HG02884 (cell line): ENCODE data around the gene HLA-DRB1.
"Not testable (repeated sequence)": the region's sequence is repeated elsewhere in the genome, so short reads cannot be mapped to it uniquely, and the experiment has no call there.

Experiments used
- ATAC-seq: cut with Tn5 transposase; IDR thresholded peaks from one replicate; pipeline ENCODE4 v1.9.1; 2021; ENCODE audit warnings: mild to moderate bottlenecking, moderate library complexity; ENCODE audit not compliant: unreplicated experiment

The HLA-DRB1 gene

DNA sequence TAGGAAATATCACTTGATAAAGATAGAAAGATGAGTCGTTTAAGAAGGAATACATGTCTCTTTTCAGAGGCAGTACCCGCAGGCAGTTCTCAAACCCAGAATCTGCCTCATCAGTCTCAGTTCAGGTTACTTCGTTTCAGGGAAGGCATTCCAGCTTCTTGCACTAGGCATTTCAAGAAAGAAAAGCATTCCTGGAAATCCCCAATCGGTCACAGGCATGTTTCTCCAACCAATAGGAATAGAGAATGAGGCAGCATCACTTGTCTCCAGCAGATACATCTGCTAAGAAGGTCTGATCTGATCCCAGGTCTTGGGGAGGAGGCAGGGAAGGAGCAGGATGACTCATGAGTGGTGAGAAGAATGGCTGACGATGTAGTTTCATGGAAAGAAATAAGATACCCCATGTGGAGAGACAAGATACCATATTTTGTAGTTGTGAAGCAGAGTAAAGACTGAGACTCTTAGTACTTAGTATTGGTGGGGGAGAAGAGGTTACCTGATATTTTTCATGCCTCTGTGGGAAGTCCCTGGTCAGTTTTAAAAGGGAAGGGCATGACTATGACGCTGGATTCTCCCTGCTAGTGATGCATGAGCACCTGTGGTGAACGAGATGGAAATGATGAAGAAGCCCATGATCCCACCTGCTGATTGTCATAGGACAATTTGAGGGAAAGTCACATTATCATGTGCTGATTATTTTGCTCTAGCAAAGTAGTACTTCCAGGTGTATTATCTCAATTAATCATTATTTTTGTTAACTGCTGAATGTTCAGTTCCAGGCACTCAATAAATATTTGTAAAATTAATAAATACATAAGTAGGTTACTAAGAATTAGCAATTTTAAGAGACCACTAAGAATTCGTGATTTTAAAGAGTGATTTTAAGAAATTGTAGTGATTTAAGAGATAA, 20.3 kb upstream of the HLA-DRB1 start:
- ATAC-seq = peak; percentile 83

DNA sequence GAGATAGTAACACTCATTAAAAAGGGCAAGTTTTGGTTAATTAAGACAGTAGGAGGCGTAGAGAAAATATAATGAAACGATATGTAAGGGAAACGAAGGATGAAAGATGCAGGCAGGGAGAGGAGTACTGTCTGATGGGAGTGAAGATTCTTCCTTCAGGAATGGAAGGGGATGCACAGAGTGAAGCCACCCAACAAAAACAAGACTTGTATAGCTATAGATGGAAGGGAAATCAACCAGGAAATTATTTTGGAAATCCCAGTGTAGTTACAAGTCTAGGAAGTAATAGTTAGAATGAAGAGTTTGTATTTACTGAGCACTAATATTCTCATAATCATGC, 19.7 kb upstream of the HLA-DRB1 start:
- no peak for ATAC-seq

DNA sequence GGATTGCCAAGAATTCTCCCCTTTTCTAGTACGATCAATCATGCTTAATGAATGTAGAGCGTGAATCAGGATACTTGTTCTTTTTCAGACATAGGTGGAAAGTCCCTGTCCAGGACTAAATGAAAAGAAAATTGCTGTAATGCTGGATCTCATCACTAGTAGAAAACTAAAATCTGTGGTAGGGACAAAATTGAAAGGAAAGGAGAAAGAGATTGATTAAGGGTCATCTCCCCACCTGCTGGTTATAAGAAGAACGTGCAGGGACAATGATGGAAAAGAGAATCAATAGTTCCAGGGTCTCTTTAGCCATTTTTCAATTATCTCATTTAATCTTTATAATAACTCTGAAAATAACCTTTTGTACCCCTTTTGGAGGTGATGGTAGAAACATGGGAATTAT, 18.7 kb upstream of the HLA-DRB1 start:
- ATAC-seq = no peak

DNA sequence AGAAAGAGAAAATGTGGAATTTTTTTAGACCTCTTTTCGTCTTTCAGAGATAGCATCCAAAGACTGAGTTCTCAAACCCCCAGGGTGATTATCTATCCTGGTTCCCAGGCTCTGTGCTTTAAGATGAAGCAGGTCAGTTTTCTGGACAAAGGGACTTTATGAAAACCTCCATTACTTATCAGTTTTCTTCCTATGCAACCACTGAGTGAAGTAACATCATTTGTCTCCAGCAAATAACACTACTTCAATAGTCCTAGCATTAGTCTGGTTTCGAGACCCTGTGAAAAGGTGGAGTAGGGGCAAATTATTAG, 18.3 kb upstream of the HLA-DRB1 start:
- no peak for ATAC-seq

DNA sequence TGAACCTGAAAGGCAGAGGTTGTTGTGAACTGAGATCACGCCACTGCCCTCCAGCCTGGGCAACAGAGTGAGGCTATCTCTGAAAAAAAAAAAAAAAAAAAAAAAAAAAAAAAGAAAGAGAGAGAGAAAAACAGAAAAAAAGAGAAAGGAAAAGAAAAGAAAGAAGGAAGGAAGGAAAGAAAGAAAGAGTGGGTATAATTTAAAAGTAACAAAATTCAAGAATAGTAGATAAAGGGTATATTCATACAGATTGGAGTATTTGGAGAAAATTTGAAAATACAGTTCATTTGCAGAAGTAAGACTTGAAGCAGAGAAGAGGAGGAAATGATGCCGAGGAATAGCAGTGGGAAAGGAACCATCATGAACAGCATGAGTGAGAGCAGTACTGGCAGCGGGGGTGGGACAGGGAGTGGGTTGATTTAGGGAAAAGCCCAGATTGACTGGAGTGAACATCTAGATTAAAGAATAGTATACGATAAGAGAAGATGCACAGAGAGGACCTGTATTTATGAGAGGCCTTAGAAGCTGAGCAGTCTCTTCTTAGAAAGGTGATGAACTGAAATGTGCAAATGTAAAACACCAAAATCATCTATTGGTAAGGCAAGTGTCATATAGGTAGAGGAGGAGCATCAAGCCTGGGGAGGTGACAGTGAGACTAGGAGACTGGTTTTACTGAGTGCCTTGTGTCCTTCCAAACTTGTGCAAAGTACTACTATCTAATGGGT, 17.8 kb upstream of the HLA-DRB1 start:
- no peak for ATAC-seq

DNA sequence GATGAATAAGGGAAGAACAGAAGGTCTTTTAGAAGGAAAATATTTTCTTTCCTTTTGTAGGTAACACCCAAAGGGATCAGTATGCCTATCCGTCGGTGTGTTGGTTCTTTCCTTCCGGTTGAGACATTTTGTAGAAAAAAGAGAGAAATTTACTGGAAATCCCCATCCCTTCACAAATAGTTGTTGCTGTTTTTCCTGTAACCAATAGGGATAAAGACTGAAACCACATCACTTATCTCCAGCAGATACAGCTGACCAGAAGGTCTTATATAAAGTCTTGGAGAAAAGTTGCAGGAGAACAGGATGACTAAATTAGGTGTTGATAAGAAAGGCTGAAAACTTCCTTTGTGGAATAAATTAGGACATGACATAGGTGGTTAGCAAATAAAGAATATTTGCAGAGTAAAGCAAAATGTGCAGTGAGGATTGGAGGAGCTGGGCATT, 14.8 kb upstream of the HLA-DRB1 start:
- no peak for ATAC-seq

DNA sequence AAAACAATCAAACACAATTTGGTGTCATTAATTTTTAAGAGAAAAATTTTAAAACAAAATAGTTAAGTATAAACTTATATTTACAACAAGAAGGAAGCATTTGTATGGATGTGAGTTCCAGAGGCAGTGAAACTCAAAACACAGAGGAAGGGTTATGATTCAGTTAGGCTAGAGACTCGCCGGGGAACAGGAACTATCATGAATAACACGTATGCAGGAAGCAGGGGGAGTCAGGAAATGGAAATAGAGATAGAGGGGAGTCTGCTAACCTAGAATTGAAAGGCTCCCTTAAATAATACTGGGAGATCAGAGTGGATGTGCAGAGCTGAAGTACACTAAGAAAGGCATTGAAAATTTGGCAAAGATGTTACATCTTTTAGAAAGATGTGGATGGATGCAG, 14.2 kb upstream of the HLA-DRB1 start:
- no peak for ATAC-seq

DNA sequence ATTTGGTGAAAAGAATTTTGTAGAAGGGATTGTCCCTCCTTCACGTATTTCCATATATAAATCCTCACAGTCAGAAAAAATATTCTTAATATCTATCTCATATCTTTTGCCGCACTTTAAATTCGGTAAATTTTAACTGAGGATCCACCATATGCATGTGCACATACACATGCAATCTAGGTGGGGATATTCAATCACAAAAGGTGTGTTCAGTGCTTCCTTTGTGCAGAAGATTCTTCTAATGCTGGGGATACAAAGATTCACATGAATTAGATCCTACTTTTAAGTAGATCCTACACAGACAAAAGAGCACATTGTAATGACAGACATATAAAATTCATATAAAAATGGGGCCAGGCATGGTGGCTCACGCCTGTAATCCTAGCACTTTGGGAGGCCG, 13.6 kb upstream of the HLA-DRB1 start:
- no peak for ATAC-seq

DNA sequence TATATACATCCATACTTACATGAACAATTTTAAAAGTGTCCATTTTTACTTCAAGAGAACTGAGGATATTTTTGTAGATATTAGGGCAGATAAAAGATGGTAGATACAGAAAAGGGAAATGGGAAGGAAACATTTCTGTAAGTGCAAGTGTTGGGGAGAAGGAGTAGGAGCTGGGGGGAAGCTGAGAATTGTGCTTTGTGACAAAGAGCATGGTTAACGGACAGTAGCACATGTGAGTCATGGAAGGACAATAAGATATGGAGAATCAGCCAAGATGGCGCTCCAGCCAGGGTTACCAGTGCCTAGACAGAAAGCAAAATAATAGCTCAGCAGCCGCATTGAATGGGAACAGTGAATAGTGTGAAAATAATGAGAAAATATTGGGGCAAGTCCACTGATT, 12.7 kb upstream of the HLA-DRB1 start:
- no peak for ATAC-seq

DNA sequence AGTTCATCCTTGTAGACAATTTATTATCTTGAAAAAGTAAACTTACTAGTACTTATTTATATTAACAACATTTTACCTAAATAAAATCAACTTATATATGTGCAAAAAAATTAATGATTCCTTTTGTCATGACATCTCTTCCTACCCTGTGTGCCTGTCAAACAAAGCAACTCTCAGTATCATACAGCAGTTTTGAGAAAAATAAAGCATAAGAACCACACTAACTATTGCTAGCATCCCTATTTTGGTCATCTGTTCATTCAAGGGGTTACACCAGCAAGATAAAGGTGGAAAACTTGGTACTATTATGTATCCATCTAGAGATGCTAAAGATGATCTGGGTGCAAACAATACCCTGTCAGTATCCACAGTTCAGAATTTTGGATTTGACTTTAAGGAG, 7.4 kb upstream of the HLA-DRB1 start:
- ATAC-seq = no peak

DNA sequence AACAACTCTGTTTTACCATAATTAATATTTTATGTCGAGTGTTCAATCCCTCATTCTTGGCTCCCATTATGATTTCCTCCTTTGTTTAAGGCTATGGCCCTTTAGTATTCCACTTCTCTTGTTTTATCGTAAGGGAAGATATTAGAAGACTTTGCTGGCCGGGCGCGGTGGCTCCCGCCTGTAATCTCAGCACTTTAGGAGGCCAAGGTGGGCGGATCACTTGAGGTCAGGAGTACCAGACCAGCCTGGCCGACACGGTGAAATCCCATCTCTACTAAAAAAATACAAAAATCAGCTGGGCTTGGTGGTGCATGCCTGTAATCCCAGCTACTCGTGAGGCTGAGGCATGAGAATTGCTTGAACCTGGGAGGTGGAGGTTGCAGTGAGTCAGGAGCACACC, 1.1 kb upstream of the HLA-DRB1 start:
- not testable (repeated sequence) for ATAC-seq

DNA sequence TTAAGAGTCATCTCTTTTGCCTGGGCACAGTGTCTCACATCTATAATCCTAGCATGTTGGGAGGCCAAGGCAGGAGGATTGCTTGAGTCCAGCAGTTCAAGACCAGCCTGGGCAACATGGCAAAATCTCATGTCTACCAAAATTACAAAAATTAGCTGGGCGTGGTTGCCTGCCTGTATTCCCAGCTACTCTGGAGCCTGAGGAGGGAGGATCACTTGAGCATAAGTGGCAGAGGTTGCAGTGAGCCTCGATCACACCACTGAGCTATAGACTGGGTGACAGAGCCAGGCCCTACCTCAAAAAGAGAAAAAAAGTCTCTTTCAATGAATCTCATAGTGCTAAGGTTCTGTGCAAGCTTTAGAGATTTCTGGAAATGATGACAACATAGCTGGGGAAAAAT, 1.5 kb downstream of the HLA-DRB1 start:
- ATAC-seq = no peak

DNA sequence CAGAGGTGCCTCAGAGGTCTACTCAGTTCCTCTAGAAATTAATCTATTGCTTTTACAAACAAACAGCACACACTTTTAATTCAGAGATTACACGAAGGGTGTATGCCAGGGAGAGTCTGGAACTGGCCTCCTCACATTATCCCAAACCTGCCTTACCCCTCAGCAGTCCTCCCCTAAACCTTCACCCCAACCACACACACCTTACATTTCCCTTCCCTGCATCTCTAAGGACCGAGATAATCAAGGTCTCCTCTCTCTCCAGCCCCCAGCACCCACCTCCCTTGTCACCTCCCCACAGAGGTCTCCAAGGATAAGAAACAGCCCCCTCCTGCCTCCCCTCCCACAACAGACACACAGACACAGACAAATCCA, 6.1 kb downstream of the HLA-DRB1 start:
- ATAC-seq = no peak

DNA sequence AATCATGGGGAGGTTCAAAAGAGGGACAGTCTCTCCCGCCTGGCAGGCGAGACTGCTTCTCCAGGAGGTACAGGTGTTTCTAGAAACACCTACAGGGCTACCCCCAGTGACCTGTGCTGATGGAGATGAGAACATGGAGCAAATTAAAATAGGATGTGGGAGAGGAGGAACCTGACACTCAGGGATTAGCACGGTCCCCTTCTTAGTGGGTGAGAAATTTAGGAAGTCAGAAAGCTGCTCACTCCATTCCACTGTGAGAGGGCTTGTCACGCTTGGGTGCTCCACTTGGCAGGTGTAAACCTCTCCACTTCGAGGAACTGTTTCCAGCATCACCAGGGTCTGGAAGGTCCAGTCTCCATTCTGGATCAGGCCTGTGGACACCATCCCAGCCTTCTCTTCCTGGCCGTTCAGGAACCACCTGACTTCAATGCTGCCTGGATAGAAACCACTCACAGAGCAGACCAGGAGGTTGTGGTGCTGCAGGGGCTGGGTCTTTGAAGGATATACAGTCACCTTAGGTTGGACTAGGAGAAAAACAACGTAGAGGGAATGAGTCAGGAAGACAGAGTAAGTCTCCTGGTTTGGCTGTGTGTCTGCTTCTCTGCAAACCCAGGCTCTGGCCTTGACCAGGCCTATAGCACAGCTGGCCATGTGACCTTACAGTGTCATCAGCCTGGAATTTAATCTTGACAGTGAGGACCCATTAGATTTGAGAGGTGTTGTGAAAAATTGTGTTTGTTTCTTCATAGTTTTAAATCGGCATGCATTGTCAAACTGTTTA, 8.1 kb downstream of the HLA-DRB1 start:
- ATAC-seq = no peak

DNA sequence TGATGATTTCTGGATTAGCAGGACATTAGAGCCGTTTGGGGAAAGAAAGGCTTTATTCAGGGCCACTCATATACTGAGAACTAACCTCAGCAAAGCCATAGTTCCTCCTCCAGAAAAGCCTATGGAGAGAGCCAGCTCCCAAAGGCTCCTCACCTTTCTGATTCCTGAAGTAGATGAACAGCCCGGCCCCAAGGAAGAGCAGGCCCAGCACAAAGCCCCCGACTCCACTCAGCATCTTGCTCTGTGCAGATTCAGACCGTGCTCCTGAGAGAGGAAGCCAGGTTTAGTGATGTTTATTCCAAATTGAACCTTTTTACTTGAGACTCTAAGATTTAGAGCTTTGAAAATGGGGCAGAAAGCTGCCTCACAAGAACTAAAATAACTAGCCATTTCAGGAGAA, 9.1 kb downstream of the HLA-DRB1 start:
- ATAC-seq = no peak

DNA sequence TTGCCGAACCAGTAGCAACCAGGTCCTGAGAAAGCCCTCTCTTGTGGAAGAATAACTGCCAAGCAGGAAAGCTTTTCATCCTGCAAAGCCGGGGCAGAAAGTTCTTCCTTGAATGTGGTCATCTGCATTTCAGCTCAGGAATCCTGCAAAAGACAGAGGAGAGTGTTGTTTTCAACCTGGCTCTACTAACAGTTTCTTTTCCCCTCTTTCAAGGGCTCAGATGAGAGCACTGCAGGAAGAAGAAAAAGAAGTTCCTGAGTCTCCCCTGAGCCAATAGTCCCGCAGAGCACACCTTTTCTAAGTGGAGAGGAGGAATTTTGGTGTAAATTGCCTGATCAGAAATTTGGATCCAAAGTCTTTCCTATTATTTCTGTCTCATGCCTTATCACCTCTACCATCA, 10.7 kb downstream of the HLA-DRB1 start:
- no peak for ATAC-seq

DNA sequence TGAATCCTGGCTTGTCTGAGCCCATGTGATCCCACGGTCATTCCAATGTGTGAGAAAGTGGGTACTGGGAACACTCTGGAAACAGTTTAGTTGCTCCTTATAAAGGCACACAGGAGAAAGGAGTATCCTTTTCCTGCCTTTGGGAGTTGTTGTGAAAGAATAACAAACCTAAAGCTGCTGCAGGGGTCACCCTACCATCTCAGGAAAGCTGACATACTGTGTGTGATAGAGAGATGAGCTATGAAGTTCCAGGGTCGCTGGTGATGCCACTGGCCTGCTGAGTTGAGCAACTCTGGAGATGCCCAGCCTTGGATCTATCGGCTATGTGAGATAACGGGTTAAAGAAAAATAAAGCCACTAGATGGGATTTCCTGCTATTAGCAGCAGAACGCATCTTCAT, 12.2 kb downstream of the HLA-DRB1 start:
- not testable (repeated sequence) for ATAC-seq

DNA sequence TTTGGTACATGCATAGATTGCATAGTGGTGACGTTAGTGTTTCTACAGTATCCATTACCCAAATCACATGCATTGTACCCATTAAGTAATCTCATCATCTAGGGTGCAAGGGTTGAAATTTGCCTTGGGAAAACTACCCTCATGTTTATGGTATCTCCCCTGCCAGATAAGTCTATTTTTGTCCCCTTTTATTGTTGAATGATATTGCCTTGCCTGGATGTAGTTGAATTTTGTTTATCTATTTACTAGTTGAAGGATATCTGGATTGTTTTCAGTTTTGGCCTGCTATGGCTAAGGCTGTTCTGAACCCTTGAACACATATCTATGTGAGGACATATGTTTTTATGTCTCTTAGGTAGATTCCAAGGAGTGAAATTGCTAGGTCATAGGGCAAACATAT, 13.4 kb downstream of the HLA-DRB1 start:
- no peak for ATAC-seq

DNA sequence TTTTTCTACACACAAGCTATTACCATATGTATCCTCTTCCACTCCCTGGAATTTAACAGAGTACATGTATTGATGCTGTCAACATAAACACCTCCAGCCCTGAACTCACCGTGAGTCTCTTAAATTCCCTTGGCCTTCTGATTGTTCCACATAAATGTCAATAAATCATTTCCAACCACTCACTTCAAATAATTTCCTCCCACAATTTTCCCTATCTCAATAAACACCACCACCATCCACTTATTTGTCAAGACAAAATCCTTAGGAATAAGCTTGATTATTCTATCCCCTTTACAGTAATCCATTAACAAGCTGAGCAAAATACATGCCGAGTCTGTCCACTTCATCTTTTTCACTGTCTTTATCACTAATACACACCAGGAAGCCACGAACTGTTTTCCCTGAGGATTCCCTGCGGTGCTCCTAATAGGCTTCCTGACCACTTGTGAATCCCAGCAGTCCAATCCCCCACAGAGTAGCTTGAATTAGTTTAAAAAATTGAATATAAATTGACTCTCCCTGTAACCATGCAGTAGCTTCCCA, 19.2 kb downstream of the HLA-DRB1 start:
- ATAC-seq = no peak

DNA sequence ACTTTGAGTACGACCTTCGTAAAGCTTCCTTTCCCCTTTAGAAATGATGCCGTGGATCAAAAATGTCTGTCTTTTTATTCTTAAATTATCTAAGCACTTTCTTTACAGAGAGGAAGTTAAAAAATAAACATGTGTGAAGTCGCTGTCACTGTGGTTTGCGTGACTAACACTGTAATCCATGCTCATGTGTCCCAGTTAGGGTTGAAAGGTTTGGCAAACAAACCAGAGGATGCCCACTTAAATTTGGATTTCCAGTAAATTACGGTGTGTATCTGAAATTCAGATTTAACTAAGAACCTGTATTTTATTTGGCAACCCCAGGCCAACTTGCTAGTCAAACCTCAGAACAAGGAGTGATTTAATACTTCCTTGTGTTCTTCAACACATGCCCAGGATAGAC, 21.1 kb downstream of the HLA-DRB1 start:
- no peak for ATAC-seq

DNA sequence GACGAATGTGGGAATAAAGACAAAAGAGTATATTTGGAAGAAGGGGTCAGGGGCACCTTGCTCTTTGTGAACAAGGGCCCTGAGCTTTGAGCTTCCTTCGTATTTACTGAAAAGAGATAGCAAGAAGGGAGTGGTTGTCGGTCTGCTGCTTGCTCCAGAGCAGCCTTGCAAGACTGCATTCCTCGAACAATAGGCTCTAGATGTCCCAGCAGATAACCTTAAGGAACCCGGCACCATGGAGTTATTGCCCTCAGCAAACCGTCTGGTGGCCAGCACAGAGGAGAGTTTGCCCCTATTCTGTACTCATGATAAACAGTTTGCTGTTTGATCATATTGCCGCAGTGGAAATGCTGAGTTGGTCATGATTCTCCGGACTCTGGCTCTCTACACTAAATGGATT, 22.7 kb downstream of the HLA-DRB1 start:
- no peak for ATAC-seq

DNA sequence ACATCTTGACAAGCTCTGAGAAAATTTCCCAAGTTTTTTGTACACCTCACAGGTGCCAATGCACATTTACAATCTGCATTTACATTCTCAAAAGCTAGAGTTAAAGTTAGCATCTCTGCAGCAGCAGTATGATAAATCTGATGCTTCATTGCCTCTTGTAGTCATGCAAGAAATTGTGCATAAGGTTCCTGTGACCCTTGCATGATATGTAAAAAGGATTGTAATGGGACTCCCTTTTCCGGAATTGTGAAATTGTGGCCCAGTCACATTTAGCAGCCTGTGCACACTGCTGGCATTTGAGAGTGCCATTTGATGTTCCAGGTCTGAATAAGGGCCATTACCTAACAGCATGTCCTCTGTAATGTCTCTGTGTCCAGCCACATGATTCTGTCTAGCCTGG, 24.1 kb downstream of the HLA-DRB1 start:
- ATAC-seq = no peak
